Heart right ventricle (tissue), 16 donors: ENCODE measurements around the gene CDSN. TPM values are rescaled to one million over a fixed set of nuclear protein-coding genes. Genes with fewer than 3 reads are reported as not detected.

Experiments used
- ATAC-seq, 8 donors: fragments of 200-7000 bp; cut with Tn5 transposase; one replicate each; pipeline ENCODE4 v1.9.1; 2020; ENCODE audit warnings: mild to moderate bottlenecking in 8 of 8, moderate library complexity in 8 of 8, moderate number of reproducible peaks in 1 of 8
- DNase-seq, 2 donors: peaks; one replicate each; pipeline ENCODE4 v3.0.0-alpha.2; 2020
- H3K27ac ChIP-seq, 10 donors: fragments of 200-600 bp; sonication (generic) in 2 of 10; one replicate each; pipeline versions ENCODE4 v1.5.0 to v1.8.0; 2020 to 2022; ENCODE audit warnings: mild to moderate bottlenecking in 3 of 10
- H3K27me3 ChIP-seq, 7 donors: fragments of 200-600 bp; one replicate each; pipeline ENCODE4 v1.8.0; 2021 to 2022; ENCODE audit warnings: mild to moderate bottlenecking in 2 of 7
- H3K36me3 ChIP-seq, 9 donors: fragments of 200-600 bp; sonication (generic) in 1 of 9; one replicate each; pipeline versions ENCODE4 v1.5.0 to v1.8.0; 2020 to 2022; ENCODE audit warnings: mild to moderate bottlenecking in 2 of 9
- H3K4me1 ChIP-seq, 9 donors: fragments of 200-600 bp; sonication (generic) in 1 of 9; one replicate each; pipeline versions ENCODE4 v1.5.0 to v1.8.0; 2020 to 2022; ENCODE audit warnings: mild to moderate bottlenecking in 4 of 9
- H3K4me3 ChIP-seq, 10 donors: fragments of 200-600 bp; sonication (generic) in 2 of 10; one replicate each; pipeline versions ENCODE4 v1.5.0 to v1.8.0; 2020 to 2022; ENCODE audit warnings: mild to moderate bottlenecking in 7 of 10, moderate library complexity in 2 of 10
- H3K9me3 ChIP-seq, 11 donors: fragments of 200-600 bp in 10 of 11; sonication (generic) in 2 of 11; one replicate each; pipeline versions ENCODE4 v1.5.0 to v1.8.0; 2013 to 2022; ENCODE audit warnings: mild to moderate bottlenecking in 2 of 11, control low read depth in 1 of 11, moderate library complexity in 1 of 11
- CTCF ChIP-seq, 9 donors: fragments of 200-600 bp; sonication (generic) in 2 of 9; IDR thresholded peaks; one replicate each; pipeline versions ENCODE4 v1.5.0 to v1.8.0; 2021 to 2022; ENCODE audit warnings: antibody characterized with exemption in 9 of 9, mild to moderate bottlenecking in 5 of 9, moderate library complexity in 1 of 9
- WGBS, 2 donors: extraction: QIAGEN DNeasy Blood & Tissue Kit; methylation state at CpG; one replicate each; pipeline ENCODE4 v1.1.7; 2013; ENCODE audit warnings: inconsistent platforms in 1 of 2; 5-methylcytosine and 5-hydroxymethylcytosine counted together
- intact Hi-C, 10 donors: fragments of 100-400 bp; cut with DNase I; formaldehyde crosslinking; loops; one replicate each; pipeline versions ENCODE4 v1.11.1 to v1.14.2; 2022
- polyA plus RNA-seq, 2 donors: library from polyadenylated mRNA; stranded (reverse); fragments of 200-250 nt; gene quantifications; one replicate each; pipeline ENCODE4 v1.2.3, GENCODE V29; 2013
- total RNA-seq, 10 donors: library from RNA; stranded (reverse); fragmentation: NEBNext Ultra II Directional in 3 of 10; extraction: Animal tissue kit (Norgen Biotek cat#: 25700) in 3 of 10; gene quantifications; one replicate each; pipeline versions ENCODE4 v1.2.1 to v1.2.4, GENCODE V29; 2021 to 2023
- donor health status: Arrhythmogenic right ventricular cardiomyopathy.
- donor health status: ischemic (EF 13 %, LVEDD 7.1; RV severe dilation, severe dysfunction).
- donor health status: healthy with polysubstance abuse.
- donor health status: DM: no; HTN: yes; CAD: no.
- donor health status: DM: no; HTN: no; CAD: no.
- donor health status: ischemic (EF 25% LVEDD 6.9; RV normal size, moderate dysfunction).
- donor health status: ischemic (EF 25% LVEDD 5.7; RV mildly dilated, moderate dysfunction).
- donor health status: healthy.
- donor health status: DM: yes; HTN: yes; CAD: no.
- donor health status: Ischemic cardiomyopathy.
- donor health status: ischemic (EF 35%, LVEDD 5.7; RV mildly dilated, moderate dysfunction).
- donor health status: nonischemic (EF 11% LVEDD 7.7; RV severe dilation, severe dysfunction).
- donor health status: DM: yes; HTN: yes; CAD: no.
- donor health status: PGD.
- donor health status: ischemic (EF 29% LVEDD 5.4; RV normal size, mild dysfunction).
- donor health status: nonischemic (EF 23%, LVEDD 6.1; RV moderate dilation, normal function).

CDSN gene
- total and polyA plus RNA-seq, 12 donors: 0.01 to 0.15 (median 0.11) TPM; not detected in 9

DNA sequence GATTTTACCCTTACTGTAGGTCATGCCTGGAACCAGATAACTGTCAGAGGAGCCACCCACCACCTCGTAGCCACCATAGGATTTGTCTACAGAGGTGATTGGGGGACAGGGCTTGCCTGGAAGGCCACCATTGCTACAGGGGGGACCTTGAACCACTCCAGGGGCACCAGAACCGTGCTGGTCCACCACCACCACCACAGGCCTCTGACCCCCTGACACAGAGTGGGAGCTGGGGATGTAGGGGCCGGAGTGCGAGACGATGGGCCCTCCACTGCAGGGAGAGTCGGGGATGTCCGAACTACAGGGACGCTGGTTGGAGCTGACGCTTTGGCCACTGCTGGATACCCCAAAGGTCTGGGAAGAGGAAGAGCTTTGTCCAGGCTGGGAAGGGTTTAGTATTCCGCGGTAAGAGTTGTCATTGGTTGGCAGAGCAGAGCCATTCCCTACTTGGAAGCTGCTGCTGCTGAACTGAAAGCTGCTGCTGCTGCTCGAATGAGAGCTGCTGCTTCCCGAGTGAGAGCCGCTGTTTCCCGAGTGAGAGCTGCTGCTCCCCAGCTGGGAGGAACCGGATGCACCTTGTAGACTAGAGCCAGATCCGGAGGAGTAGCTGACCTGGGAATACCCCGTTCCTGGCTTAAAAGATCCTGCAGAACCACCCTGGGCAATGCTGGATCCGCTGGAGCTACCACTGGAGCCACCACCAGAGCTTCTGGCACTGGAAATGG, 3.4 kb downstream of the CDSN start:
- DNase-seq (peak in 1 of 2 donors; percentile 43), ATAC-seq (peak in 7 of 8 donors; percentile 13 to 60 (median 25))
- no peak for TF ChIP-seq CTCF (IDR thresholded peaks at IDR 0.05)
- intact Hi-C loops: no loop called here
- peak overlapping the region in 7 of 10 donors; percentile 1 to 34 (median 26) for H3K4me3 ChIP-seq
- no peaks in the 10 kb centered on the region for H3K9me3 ChIP-seq
- peak overlapping the region in 9 of 10 donors; percentile 24 to 65 (median 55) for H3K27ac ChIP-seq
- no peaks in the 10 kb centered on the region for H3K36me3 ChIP-seq
- WGBS, 2 donors: 57 to 59% methylated on average over 19 of the region's 19 CpGs
- H3K4me1 ChIP-seq: peaks cover 6 to 55% (median 40%) of the 10 kb centered on the region in 9 donors
- H3K27me3 ChIP-seq: no peaks in the 10 kb centered on the region

GRCh38 chr6:31115941-31116560, 4.2 kb downstream of the CDSN start:
- no peak overlapping the region for H3K4me3 ChIP-seq
- H3K9me3 ChIP-seq: no peaks in the 10 kb centered on the region
- peaks cover 6 to 53% (median 40%) of the 10 kb centered on the region in 9 donors for H3K4me1 ChIP-seq
- H3K27ac ChIP-seq: peak overlapping the region in 3 of 10 donors; percentile 15 to 78 (median 70)
- intact Hi-C loops: no loop called here
- H3K27me3 ChIP-seq: no peaks in the 10 kb centered on the region
- ATAC-seq (no peak), DNase-seq (no peak)
- no peaks in the 10 kb centered on the region for H3K36me3 ChIP-seq
- no peak for TF ChIP-seq CTCF (IDR thresholded peaks at IDR 0.05)
- WGBS, 2 donors: 89 to 97% methylated on average over 12 of the region's 12 CpGs

DNA sequence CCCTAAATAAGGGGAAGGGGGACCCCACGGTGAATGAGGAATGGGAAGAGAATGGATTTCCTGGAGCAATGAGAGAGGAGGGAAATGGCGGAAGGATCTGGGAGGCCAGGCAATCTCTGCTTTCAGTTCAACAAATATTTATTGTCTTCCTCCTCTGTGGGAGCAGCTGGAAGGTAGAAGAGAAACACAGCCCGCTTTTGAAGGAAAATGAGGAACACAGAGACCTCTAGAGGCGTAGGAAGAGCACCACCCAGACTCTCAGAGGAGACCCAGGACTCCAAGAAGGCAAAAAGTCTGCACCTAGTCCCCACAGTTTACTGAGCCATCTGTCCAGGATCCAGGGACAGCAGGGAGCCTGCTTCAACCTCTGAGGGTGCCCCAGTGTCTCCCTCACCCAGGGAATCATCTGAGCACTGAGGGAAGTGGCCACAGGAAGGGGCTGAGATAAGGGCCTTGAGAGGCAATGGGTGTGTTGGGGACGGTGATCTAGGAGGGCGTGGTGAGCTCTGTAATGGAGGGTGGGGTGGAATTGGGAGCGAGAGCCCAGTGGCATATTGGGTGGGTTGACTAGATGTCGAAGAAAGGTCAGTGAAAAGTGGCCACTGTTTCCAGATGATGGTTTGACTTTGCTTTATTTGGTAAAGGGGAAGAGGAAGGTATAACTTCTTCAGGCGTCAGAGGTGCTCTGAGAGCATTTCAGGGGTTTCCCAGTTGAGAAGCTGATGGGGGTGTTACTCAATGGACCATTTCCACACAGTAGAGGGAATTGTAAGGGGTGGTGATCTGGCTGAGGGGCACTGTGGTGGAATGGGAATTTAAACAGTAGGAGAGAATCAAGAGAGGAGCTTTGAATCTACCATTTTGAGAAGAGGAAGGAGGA, 5.0 kb downstream of the CDSN start:
- TF ChIP-seq CTCF (IDR thresholded peaks at IDR 0.05): peak in 5 of 9 donors; percentile 7 to 51 (median 36)
- Histone ChIP-seq H3K4me3 (peak overlapping the region in 5 of 10 donors; percentile 20 to 36 (median 25)), H3K36me3 (no peaks in the 10 kb centered on the region), H3K4me1 (peaks cover 6 to 53% (median 40%) of the 10 kb centered on the region in 9 donors), H3K9me3 (no peaks in the 10 kb centered on the region), H3K27me3 (peaks cover 0 to 5% (median 0%) of the 10 kb centered on the region in 7 donors), H3K27ac (peak overlapping the region; percentile 29 to 80 (median 66))
- intact Hi-C loops: no loop called here
- 53 to 68% methylated on average over 9 of the region's 9 CpGs for WGBS, 2 donors
- ATAC-seq (peak in 6 of 8 donors; percentile 16 to 49 (median 40)), DNase-seq (no peak)

GRCh38 chr6:31114541-31114878, 5.7 kb downstream of the CDSN start, which contains the start of gene PSORS1C1:
PSORS1C1 (plus strand) TSS chr6:31114800; CDS start chr6:31129633, 14,833 bp downstream.
- peak; percentile 76 to 77 for DNase-seq
- TF ChIP-seq CTCF (IDR thresholded peaks at IDR 0.05): no peak
- peak within 1 kb of the TSS; percentile 29 to 80 (median 66) for H3K27ac ChIP-seq
- H3K9me3 ChIP-seq: no peaks in the 10 kb centered on the region
- no peaks in the 10 kb centered on the region for H3K36me3 ChIP-seq
- H3K27me3 ChIP-seq: peaks cover 0 to 7% (median 0%) of the 10 kb centered on the region in 7 donors
- peak within 1 kb of the TSS in 5 of 10 donors; percentile 20 to 36 (median 25) for H3K4me3 ChIP-seq
- intact Hi-C loops: no loop called here
- WGBS, 2 donors: 2 to 22% methylated on average over 3 of the region's 3 CpGs
- peak; percentile 82 to 96 (median 90) for ATAC-seq
- H3K4me1 ChIP-seq: peaks cover 6 to 53% (median 40%) of the 10 kb centered on the region in 9 donors
